GM12878 (cell line): Measurements from ENCODE around the gene LSM7. TPM values are rescaled to one million over a fixed set of nuclear protein-coding genes. Genes with fewer than 3 reads are reported as not detected.

Experiments
- ATAC-seq: fragments of 200-7000 bp; cut with Tn5 transposase; 3 replicates; pipeline ENCODE4 v1.9.1; 2020; ENCODE audit warnings: mild to moderate bottlenecking, moderate library complexity
- BruUV-seq: library from RNA; stranded (reverse); fragments of 400-500 nt; replicated peaks from 2 replicates; lab custom pipeline; 2021; lab: Mats Ljungman, UMichigan
- CTCF ChIA-PET: fragments of 300-600 bp; sonication (Branson Sonifier 250); formaldehyde crosslinking; extraction: SDS; loops from one replicate; lab custom pipeline; 2021; ENCODE audit warnings: inconsistent platforms; lab: Yijun Ruan, JAX
- POLR2A ChIA-PET: fragments of 350-600 bp; formaldehyde crosslinking; extraction: SDS; loops from one replicate; lab custom pipeline; 2021; ENCODE audit warnings: inconsistent platforms; lab: Charles Lee
- RAD21 ChIA-PET: fragments of 300-600 bp; sonication (Branson Sonifier 250); formaldehyde crosslinking; loops from one replicate; lab custom pipeline; 2023; ENCODE audit warnings: antibody characterized with exemption; ENCODE audit not compliant: unreplicated experiment; lab: Charles Lee
- SMC1A ChIA-PET: fragments of 300-600 bp; sonication (Branson Sonifier 250); formaldehyde crosslinking; loops from one replicate; lab custom pipeline; 2023; ENCODE audit not compliant: unreplicated experiment, uncharacterized antibody; lab: Charles Lee
- DNase-seq: peaks from one replicate; pipeline ENCODE4 v3.0.0-alpha.2; 2011; ENCODE audit warnings: low read depth, low spot score
- FAIRE-seq: peaks from 3 replicates; lab custom pipeline; 2011; peaks lifted over from hg19 to GRCh38; lab: Jason Lieb, UNC
- H2AFZ ChIP-seq: 2 replicates; pipeline ENCODE4 v1.6.0; 2011; ENCODE audit warnings: low read depth, low read length, control low read depth; ENCODE audit not compliant: control insufficient read depth
- H3K27ac ChIP-seq: 2 replicates; pipeline ENCODE4 v1.5.1; 2011; ENCODE audit warnings: control low read depth; ENCODE audit not compliant: control insufficient read depth, insufficient read depth
- H3K27me3 ChIP-seq, 2 experiments: replicated peaks in 1 of 2; 2 replicates each; pipeline versions ENCODE4 v1.6.0 to v1.6.1; 2011; ENCODE audit warnings: low read length in 1 of 2; ENCODE audit not compliant: control insufficient read depth in 2 of 2, insufficient read depth in 2 of 2
- H3K36me3 ChIP-seq, 2 experiments: 2 replicates each; pipeline ENCODE4 v1.5.1; 2011; ENCODE audit warnings: low read length in 1 of 2; ENCODE audit not compliant: control insufficient read depth in 2 of 2, insufficient read depth in 2 of 2
- H3K4me1 ChIP-seq: 2 replicates; pipeline ENCODE4 v1.6.1; 2011; ENCODE audit warnings: mild to moderate bottlenecking, low read length, moderate library complexity, mixed read lengths; ENCODE audit not compliant: control insufficient read depth, insufficient read depth
- H3K4me2 ChIP-seq: 2 replicates; pipeline ENCODE4 v1.6.0; 2011; ENCODE audit warnings: control low read depth; ENCODE audit not compliant: control insufficient read depth, insufficient read depth
- H3K4me3 ChIP-seq: fragments of 200-600 bp; sonication (generic); 2 replicates; pipeline ENCODE4 v1.5.1; 2016
- H3K79me2 ChIP-seq: 2 replicates; pipeline ENCODE4 v1.6.0; 2011; ENCODE audit warnings: low read length; ENCODE audit not compliant: control insufficient read depth, insufficient read depth
- H3K9ac ChIP-seq: 2 replicates; pipeline ENCODE4 v1.8.0; 2011; ENCODE audit warnings: low read length, control low read depth, mixed read lengths; ENCODE audit not compliant: control insufficient read depth, insufficient read depth
- H3K9me3 ChIP-seq: replicated peaks from 3 replicates; pipeline ENCODE4 v1.5.1; 2011; ENCODE audit warnings: mild to moderate bottlenecking, low read length; ENCODE audit not compliant: control insufficient read depth, insufficient read depth
- H4K20me1 ChIP-seq: 2 replicates; pipeline ENCODE4 v1.6.0; 2011; ENCODE audit not compliant: control insufficient read depth, insufficient read depth
- ASH2L ChIP-seq: fragments of 300-600, 200-600 bp; sonication (generic); IDR thresholded peaks from 2 replicates; pipeline ENCODE4 v1.6.1; 2017; ENCODE audit warnings: low read depth, mild to moderate bottlenecking, borderline replicate concordance
- CEBPZ ChIP-seq: fragments of 150-350 bp; IDR thresholded peaks from 2 replicates; pipeline ENCODE4 v1.6.1; 2016; ENCODE audit warnings: low read depth, low read length
- CHD1 ChIP-seq: IDR thresholded peaks from 2 replicates; pipeline ENCODE4 v1.6.1; 2012; ENCODE audit warnings: low read depth, low read length, improper control_type of control experiment
- CUX1 ChIP-seq: IDR thresholded peaks from 2 replicates; pipeline ENCODE4 v1.6.1; 2012; ENCODE audit warnings: improper control_type of control experiment, low read depth, low read length; ENCODE audit not compliant: insufficient replicate concordance
- DPF2 ChIP-seq: fragments of 450-650 bp; IDR thresholded peaks from 2 replicates; pipeline ENCODE4 v1.6.1; 2017; ENCODE audit warnings: mild to moderate bottlenecking
- IRF3 ChIP-seq: fragments of 450-650 bp; IDR thresholded peaks from 2 replicates; pipeline ENCODE4 v1.6.1; 2014; ENCODE audit warnings: mild to moderate bottlenecking
- KAT2A ChIP-seq: conservative IDR thresholded peaks from 2 replicates; pipeline ENCODE4 v1.6.1; 2011; ENCODE audit warnings: low read depth, low read length; ENCODE audit not compliant: control insufficient read depth
- MXI1 ChIP-seq: fragments of 150-350 bp; IDR thresholded peaks from 2 replicates; pipeline ENCODE4 v1.6.1; 2011; ENCODE audit warnings: low read depth, mild to moderate bottlenecking, inconsistent platforms, low read length, improper control_type of control experiment
- MYC ChIP-seq: IDR thresholded peaks from 2 replicates; pipeline ENCODE4 v1.6.1; 2011; ENCODE audit warnings: mild to moderate bottlenecking, low read length, moderate library complexity, inconsistent platforms; ENCODE audit not compliant: insufficient read depth, insufficient replicate concordance, insufficient read length, severe bottlenecking
- NFIC ChIP-seq: IDR thresholded peaks from 2 replicates; pipeline ENCODE4 v1.6.1; 2012; ENCODE audit warnings: low read depth, mild to moderate bottlenecking, inconsistent platforms, low read length, moderate library complexity
- NFYB ChIP-seq: IDR thresholded peaks from 2 replicates; pipeline ENCODE4 v1.6.1; 2011; ENCODE audit warnings: low read depth, mild to moderate bottlenecking, low read length, improper control_type of control experiment, moderate library complexity; ENCODE audit not compliant: insufficient read depth
- RB1 ChIP-seq: fragments of 450-650 bp; formaldehyde crosslinking; IDR thresholded peaks from 2 replicates; pipeline ENCODE4 v1.6.1; 2017; ENCODE audit warnings: mild to moderate bottlenecking, borderline replicate concordance
- RELA ChIP-seq: fragments of 450-650 bp; IDR thresholded peaks from 2 replicates; pipeline ENCODE4 v1.8.0; 2014; ENCODE audit warnings: borderline replicate concordance; ENCODE audit not compliant: partially characterized antibody
- YBX1 ChIP-seq: fragments of 450-650 bp; IDR thresholded peaks from 2 replicates; pipeline ENCODE4 v1.6.1; 2016; ENCODE audit warnings: antibody characterized with exemption
- WGBS: methylation state at CpG from one replicate; pipeline ENCODE4 v1.1.6; 2016; ENCODE audit warnings: low lambda C conversion rate; ENCODE audit not compliant: insufficient replicate concordance, insufficient coverage; ENCODE audit errors: missing lambda C conversion rate; 5-methylcytosine and 5-hydroxymethylcytosine counted together
- in situ Hi-C: fragments of 300-500 bp; cut with MboI; formaldehyde crosslinking; loops from 9 replicates; pipeline ENCODE4 v1.14.3; 2018; ENCODE audit warnings: mixed read lengths
- intact Hi-C: fragments of 100-400 bp; cut with micrococcal nuclease; formaldehyde crosslinking; loops from one replicate; pipeline ENCODE4 v1.14.2; 2022; ENCODE audit not compliant: unreplicated experiment
- polyA plus RNA-seq, 11 experiments: library from polyadenylated mRNA; depleted of rRNA in 4 of 11; unstranded in 6 of 11; stranded (reverse) in 5 of 11; fragments of >200 nt; fragmentation: Nextera tagmentation in 4 of 11; fragmentation: Illumina TruSeq in 1 of 11; extraction: Ambion mirVana in 4 of 11; extraction: Trizol in 1 of 11; gene quantifications; 1 replicate in 1 of 11; 2 replicates in 10 of 11; pipeline versions ENCODE4 v1.2.1 to v1.2.3, GENCODE V29; 2011 to 2016; ENCODE audit warnings: inconsistent platforms in 2 of 11, missing spikeins in 2 of 11, low read depth in 1 of 11
- total RNA-seq, 4 experiments: library from RNA; depleted of rRNA in 3 of 4; stranded (reverse); fragments of >200 nt in 3 of 4; fragmentation: Illumina TruSeq in 1 of 4; extraction: Trizol in 1 of 4; gene quantifications; 2 replicates each; pipeline versions ENCODE4 v1.2.1 to v1.2.3, GENCODE V29; 2013 to 2021

The LSM7 gene
- total and polyA plus RNA-seq, 10 of the 15 experiments (the other 5 are each of a cell fraction or from before 2014, with no cell fraction given), result 24.4 to 424 (median 217) TPM

GRCh38 chr19:2329501-2329916, 1.1 kb upstream of the LSM7 start:
- Histone ChIP-seq H3K79me2 (peaks cover 60% of the 10 kb centered on the region), H4K20me1 (0 out of 2 replicates have a peak, but pooled peaks cover 3% of the 10 kb centered on the region), H3K4me1 (peaks cover 29% of the 10 kb centered on the region), H3K27ac (0 out of 2 replicates have a peak overlapping the region, but pooled peaks have one; percentile 76), H3K9ac (peak overlapping the region; percentile 72), H3K4me3 (peak overlapping the region; percentile 90), H2AFZ (no peak overlapping the region), H3K36me3 (peaks cover 0 to 1% of the 10 kb centered on the region in 2 experiments; a peak in 3 of 4 replicates), H3K9me3 (no peaks in the 10 kb centered on the region), H3K4me2 (peak overlapping the region; percentile 90), H3K27me3 (no peaks in the 10 kb centered on the region)
- ChIA-PET CTCF (interaction anchor here (1.1 to 1.2 kb wide), 2 partner anchors 63 to 432 kb away, joined by 3 read pairs; no protein-coding TSS in a partner anchor), POLR2A (interaction anchor here (0.5 to 0.6 kb wide), 2 partner anchors 27 to 679 kb away, joined by 4 to 6 read pairs; no protein-coding TSS in a partner anchor), RAD21 (interaction anchor here (0.7 to 0.9 kb wide), 2 partner anchors 64 to 386 kb away, joined by 3 to 4 read pairs; no protein-coding TSS in a partner anchor), SMC1A (interaction anchor here (1.0 kb wide), 1 partner anchor 64 kb away, joined by 3 read pairs; no protein-coding TSS in a partner anchor)
- ATAC-seq (no peak), FAIRE-seq (no peak), DNase-seq (no peak)
- intact Hi-C loops (loop anchor here (5.0 kb wide), 3 partner anchors 63 to 293 kb away; partner anchors contain the start of genes PLEKHJ1 and SF3A2), in situ Hi-C loops (no loop called here)
- TSS peak; percentile 60 for BruUV-seq
- 73% methylated on average over 13 of the region's 13 CpGs for WGBS
- TF ChIP-seq DPF2, result no peak
- no peak for TF ChIP-seq MXI1
- no peak for TF ChIP-seq NFIC
- no peak for TF ChIP-seq KAT2A
- TF ChIP-seq YBX1, result no peak
- no peak for TF ChIP-seq MYC
- TF ChIP-seq CUX1, result no peak
- TF ChIP-seq IRF3, result no peak
- TF ChIP-seq RB1, result no peak
- TF ChIP-seq CEBPZ, result no peak
- TF ChIP-seq CHD1, result no peak
- TF ChIP-seq ASH2L, result no peak
- TF ChIP-seq RELA, result no peak
- TF ChIP-seq NFYB, result no peak
